ENCODE measurements around the gene OPN1LW.
"Not testable (repeated sequence)": the region's sequence is repeated elsewhere in the genome, so short reads cannot be mapped to it uniquely, and the experiment has no call there.

Gene OPN1LW

DNA sequence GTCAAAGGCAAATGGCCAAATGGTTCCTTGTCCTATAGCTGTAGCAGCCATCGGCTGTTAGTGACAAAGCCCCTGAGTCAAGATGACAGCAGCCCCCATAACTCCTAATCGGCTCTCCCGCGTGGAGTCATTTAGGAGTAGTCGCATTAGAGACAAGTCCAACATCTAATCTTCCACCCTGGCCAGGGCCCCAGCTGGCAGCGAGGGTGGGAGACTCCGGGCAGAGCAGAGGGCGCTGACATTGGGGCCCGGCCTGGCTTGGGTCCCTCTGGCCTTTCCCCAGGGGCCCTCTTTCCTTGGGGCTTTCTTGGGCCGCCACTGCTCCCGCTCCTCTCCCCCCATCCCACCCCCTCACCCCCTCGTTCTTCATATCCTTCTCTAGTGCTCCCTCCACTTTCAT, 3.8 kb upstream of the OPN1LW start:
- Histone ChIP-seq H3K27ac (replicated peaks) (no peak overlapping the region), H3K27me3 (ENCODE audit: insufficient read depth, poor library complexity, severe bottlenecking) (no peaks in the 10 kb centered on the region), H3K4me3 (replicated peaks; ENCODE audit: insufficient read depth, low read length) (no peak overlapping the region)
- TF ChIP-seq GABPA (IDR thresholded peaks at IDR 0.05; ENCODE audit: low read depth): no peak
- TF ChIP-seq SPI1 (IDR thresholded peaks at IDR 0.05; ENCODE audit: borderline replicate concordance, low read depth): no peak
- TF ChIP-seq, protein P1, sequence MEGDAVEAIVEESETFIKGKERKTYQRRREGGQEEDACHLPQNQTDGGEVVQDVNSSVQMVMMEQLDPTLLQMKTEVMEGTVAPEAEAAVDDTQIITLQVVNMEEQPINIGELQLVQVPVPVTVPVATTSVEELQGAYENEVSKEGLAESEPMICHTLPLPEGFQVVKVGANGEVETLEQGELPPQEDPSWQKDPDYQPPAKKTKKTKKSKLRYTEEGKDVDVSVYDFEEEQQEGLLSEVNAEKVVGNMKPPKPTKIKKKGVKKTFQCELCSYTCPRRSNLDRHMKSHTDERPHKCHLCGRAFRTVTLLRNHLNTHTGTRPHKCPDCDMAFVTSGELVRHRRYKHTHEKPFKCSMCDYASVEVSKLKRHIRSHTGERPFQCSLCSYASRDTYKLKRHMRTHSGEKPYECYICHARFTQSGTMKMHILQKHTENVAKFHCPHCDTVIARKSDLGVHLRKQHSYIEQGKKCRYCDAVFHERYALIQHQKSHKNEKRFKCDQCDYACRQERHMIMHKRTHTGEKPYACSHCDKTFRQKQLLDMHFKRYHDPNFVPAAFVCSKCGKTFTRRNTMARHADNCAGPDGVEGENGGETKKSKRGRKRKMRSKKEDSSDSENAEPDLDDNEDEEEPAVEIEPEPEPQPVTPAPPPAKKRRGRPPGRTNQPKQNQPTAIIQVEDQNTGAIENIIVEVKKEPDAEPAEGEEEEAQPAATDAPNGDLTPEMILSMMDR (IDR thresholded peaks at IDR 0.05; ENCODE audit: insufficient read depth, low read length): no peak
- TF ChIP-seq, protein P2, sequence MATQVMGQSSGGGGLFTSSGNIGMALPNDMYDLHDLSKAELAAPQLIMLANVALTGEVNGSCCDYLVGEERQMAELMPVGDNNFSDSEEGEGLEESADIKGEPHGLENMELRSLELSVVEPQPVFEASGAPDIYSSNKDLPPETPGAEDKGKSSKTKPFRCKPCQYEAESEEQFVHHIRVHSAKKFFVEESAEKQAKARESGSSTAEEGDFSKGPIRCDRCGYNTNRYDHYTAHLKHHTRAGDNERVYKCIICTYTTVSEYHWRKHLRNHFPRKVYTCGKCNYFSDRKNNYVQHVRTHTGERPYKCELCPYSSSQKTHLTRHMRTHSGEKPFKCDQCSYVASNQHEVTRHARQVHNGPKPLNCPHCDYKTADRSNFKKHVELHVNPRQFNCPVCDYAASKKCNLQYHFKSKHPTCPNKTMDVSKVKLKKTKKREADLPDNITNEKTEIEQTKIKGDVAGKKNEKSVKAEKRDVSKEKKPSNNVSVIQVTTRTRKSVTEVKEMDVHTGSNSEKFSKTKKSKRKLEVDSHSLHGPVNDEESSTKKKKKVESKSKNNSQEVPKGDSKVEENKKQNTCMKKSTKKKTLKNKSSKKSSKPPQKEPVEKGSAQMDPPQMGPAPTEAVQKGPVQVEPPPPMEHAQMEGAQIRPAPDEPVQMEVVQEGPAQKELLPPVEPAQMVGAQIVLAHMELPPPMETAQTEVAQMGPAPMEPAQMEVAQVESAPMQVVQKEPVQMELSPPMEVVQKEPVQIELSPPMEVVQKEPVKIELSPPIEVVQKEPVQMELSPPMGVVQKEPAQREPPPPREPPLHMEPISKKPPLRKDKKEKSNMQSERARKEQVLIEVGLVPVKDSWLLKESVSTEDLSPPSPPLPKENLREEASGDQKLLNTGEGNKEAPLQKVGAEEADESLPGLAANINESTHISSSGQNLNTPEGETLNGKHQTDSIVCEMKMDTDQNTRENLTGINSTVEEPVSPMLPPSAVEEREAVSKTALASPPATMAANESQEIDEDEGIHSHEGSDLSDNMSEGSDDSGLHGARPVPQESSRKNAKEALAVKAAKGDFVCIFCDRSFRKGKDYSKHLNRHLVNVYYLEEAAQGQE (IDR thresholded peaks at IDR 0.05; ENCODE audit: insufficient replicate concordance, low read depth): no peak
- TF ChIP-seq POLR2AphosphoS5 (IDR thresholded peaks at IDR 0.05; ENCODE audit: low read depth): no peak
- no peak for DNase-seq (ENCODE audit: low read depth in 1 of 2, low spot score in 1 of 2)

DNA sequence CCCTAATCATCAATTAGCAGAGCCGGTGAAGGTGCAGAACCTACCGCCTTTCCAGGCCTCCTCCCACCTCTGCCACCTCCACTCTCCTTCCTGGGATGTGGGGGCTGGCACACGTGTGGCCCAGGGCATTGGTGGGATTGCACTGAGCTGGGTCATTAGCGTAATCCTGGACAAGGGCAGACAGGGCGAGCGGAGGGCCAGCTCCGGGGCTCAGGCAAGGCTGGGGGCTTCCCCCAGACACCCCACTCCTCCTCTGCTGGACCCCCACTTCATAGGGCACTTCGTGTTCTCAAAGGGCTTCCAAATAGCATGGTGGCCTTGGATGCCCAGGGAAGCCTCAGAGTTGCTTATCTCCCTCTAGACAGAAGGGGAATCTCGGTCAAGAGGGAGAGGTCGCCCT, 3.3 kb upstream of the OPN1LW start:
- no peak for DNase-seq (ENCODE audit: low read depth in 1 of 2, low spot score in 1 of 2)
- H3K27ac ChIP-seq (replicated peaks): no peak overlapping the region
- no peaks in the 10 kb centered on the region for H3K27me3 ChIP-seq (ENCODE audit: insufficient read depth, poor library complexity, severe bottlenecking)
- H3K4me3 ChIP-seq (replicated peaks; ENCODE audit: insufficient read depth, low read length): no peak overlapping the region
- TF ChIP-seq SPI1 (IDR thresholded peaks at IDR 0.05; ENCODE audit: borderline replicate concordance, low read depth) (no peak), GABPA (IDR thresholded peaks at IDR 0.05; ENCODE audit: low read depth) (no peak), POLR2AphosphoS5 (IDR thresholded peaks at IDR 0.05; ENCODE audit: low read depth) (no peak)
- TF ChIP-seq, protein P2 (IDR thresholded peaks at IDR 0.05; ENCODE audit: insufficient replicate concordance, low read depth): no peak
- TF ChIP-seq, protein P1 (IDR thresholded peaks at IDR 0.05; ENCODE audit: insufficient read depth, low read length): no peak

DNA sequence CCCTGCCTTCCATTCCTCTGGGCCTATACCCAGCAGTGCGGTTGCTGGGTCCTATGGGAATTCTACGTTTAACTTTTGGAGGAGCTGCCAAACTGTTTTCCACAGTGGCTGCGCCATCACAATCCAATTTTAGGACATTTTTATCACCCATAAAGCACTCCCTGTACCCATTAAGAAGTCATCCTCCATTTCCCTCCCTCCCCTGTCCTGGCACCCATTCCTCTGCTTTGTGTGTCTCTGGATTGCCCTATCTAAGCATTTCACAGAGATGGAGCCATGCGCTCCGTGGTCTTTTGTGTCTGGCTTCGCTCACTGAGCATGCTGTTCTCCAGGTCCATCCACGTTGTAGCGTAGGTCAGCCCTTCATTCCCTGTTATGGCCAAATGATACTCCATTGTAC, 1.7 kb upstream of the OPN1LW start:
- Histone ChIP-seq H3K27me3 (ENCODE audit: insufficient read depth, poor library complexity, severe bottlenecking) (no peaks in the 10 kb centered on the region), H3K27ac (replicated peaks) (no peak overlapping the region), H3K4me3 (replicated peaks; ENCODE audit: insufficient read depth, low read length) (no peak overlapping the region)
- TF ChIP-seq SPI1 (IDR thresholded peaks at IDR 0.05; ENCODE audit: borderline replicate concordance, low read depth): no peak
- no peak for DNase-seq (ENCODE audit: low read depth in 1 of 2, low spot score in 1 of 2)

DNA sequence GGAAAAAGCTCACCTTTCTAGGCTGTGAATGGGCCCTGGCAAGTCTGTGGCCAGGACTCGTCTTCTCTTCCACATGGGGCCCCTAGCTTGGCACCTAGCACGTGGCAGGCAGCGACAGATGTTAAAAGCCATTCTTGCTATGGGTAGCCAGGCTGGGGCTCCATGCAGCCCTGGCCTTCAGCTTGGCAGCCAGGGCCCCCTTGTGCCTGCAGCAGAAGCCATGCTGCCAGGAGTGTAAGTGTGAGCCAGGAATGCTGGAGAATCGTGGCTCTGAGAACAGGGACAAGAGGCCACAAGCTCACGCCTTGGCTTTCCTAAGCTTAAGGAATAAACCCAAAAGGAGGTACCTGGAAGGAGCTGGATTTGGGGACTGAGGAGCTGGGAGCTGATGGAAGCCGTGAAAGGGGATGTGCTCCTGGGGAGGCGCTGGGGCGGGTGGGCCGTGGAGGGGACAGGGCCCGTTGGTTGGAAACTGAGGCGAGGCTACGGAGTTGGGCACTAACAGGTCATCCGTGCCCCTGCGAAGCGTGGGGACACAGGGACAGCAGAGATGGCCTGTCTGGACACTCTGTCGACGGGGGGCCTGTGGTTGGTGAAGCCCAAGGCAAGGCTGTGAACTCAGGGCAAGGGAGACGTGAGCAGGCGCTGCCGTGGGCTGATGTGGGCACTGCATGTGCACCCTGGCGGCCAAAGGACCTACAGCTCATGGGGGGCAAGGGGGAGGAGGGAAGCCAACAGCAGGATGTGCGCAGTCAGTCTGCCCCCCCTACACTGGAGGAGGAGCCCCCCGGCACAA, 895 bp upstream of the OPN1LW start:
- no peaks in the 10 kb centered on the region for H3K27me3 ChIP-seq (ENCODE audit: insufficient read depth, poor library complexity, severe bottlenecking)
- no peak overlapping the region for H3K4me3 ChIP-seq (replicated peaks; ENCODE audit: insufficient read depth, low read length)
- no peak overlapping the region for H3K27ac ChIP-seq (replicated peaks)
- DNase-seq (ENCODE audit: low read depth in 1 of 2, low spot score in 1 of 2): no peak
- TF ChIP-seq SPI1 (IDR thresholded peaks at IDR 0.05; ENCODE audit: borderline replicate concordance, low read depth) (no peak), POLR2AphosphoS5 (IDR thresholded peaks at IDR 0.05; ENCODE audit: low read depth) (no peak)
- TF ChIP-seq, protein P1 (IDR thresholded peaks at IDR 0.05; ENCODE audit: insufficient read depth, low read length): no peak

DNA sequence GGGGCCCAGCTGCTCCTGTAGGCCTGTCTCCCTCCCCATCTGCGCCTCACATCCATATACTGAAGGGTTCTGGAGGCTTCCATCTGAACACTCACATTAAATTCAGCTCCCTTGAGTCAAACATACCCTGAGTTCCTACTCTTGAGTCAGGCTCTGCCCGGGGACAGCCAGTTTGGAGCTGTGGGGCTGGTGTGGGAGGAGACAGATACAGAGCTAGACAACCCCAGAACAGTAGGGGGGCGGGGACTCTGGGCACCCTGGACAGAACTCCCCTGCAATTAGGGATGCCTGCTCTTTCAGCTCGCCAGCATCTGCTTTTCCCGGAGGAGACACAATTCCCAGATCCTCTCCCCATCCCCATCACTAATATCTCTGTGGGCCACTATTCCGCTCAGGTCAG, 7.0 kb downstream of the OPN1LW start:
- H3K27me3 ChIP-seq (ENCODE audit: insufficient read depth, poor library complexity, severe bottlenecking); H3K4me3 ChIP-seq (replicated peaks; ENCODE audit: insufficient read depth, low read length): not testable (repeated sequence)

DNA sequence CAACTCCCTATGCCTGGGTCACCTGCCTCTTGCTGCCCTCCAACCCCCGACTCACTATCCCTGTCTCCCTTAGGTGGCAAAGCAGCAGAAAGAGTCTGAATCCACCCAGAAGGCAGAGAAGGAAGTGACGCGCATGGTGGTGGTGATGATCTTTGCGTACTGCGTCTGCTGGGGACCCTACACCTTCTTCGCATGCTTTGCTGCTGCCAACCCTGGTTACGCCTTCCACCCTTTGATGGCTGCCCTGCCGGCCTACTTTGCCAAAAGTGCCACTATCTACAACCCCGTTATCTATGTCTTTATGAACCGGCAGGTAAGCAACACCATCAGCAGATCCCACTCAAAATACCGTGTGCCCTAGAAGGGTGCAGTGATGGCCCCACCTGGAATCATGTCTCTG, 12.2 kb downstream of the OPN1LW start:
- not testable (repeated sequence) for H3K27me3 ChIP-seq (ENCODE audit: insufficient read depth, poor library complexity, severe bottlenecking); DNase-seq (ENCODE audit: low read depth in 1 of 2, low spot score in 1 of 2); H3K4me3 ChIP-seq (replicated peaks; ENCODE audit: insufficient read depth, low read length); H3K27ac ChIP-seq (replicated peaks)

More for the DNA sequence above, 7.0 kb downstream of the OPN1LW start:
- not testable (repeated sequence) for DNase-seq (ENCODE audit: low read depth in 1 of 2, low spot score in 1 of 2); H3K27ac ChIP-seq (replicated peaks)

DNA sequence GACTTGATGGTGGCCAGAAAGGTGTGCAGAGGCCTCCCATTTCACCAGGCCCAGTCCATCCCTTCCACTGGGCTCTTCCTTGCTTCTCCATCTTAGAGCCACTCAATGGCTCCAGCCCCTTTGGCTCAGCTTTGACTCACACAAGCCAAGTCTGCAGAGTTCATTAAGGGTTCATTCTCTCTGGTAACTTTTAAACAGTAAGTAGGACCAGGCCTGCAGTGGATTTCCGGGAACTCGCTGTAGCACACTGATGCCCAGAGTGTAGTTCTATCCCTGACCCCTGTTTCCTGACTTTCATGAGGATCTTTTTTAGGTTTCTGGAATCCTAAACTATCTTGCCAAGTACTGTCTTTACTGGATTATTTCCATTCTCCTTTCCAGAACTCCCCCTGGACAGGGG, 13.2 kb downstream of the OPN1LW start:
- H3K4me3 ChIP-seq (replicated peaks; ENCODE audit: insufficient read depth, low read length); DNase-seq (ENCODE audit: low read depth in 1 of 2, low spot score in 1 of 2); H3K27ac ChIP-seq (replicated peaks); H3K27me3 ChIP-seq (ENCODE audit: insufficient read depth, poor library complexity, severe bottlenecking): not testable (repeated sequence)
